ENCODE data around the gene KCTD16.

Gene KCTD16

GRCh38 chr5:144307736-144308135 lies 137.1 kb downstream of the KCTD16 start:
- Mint-ChIP-seq H3K4me1 (ENCODE audit: low read depth) (no peaks in the 10 kb centered on the region), H3K27ac (no peak overlapping the region), H3K36me3 (ENCODE audit: low read depth) (no peaks in the 10 kb centered on the region), H3K4me3 (no peak overlapping the region), H3K9me3 (no peaks in the 10 kb centered on the region), H3K27me3 (ENCODE audit: low read depth) (no peaks in the 10 kb centered on the region)
- no peak for DNase-seq (ENCODE audit: low spot score)

- H3K27me3 Mint-ChIP-seq (ENCODE audit: low read depth) = no peaks in the 10 kb centered on the region
- H3K36me3 Mint-ChIP-seq (ENCODE audit: low read depth) = no peaks in the 10 kb centered on the region
- H3K4me1 Mint-ChIP-seq (ENCODE audit: low read depth) = no peaks in the 10 kb centered on the region
- no peak overlapping the region for H3K4me3 Mint-ChIP-seq
- no peak overlapping the region for H3K27ac Mint-ChIP-seq
- H3K9me3 Mint-ChIP-seq = no peaks in the 10 kb centered on the region
- no peak for DNase-seq (ENCODE audit: low spot score)
These were observed 137.5 kb downstream of the KCTD16 start for GRCh38 chr5:144308174-144308573.

- no peak overlapping the region for H3K4me3 Mint-ChIP-seq
- no peaks in the 10 kb centered on the region for H3K4me1 Mint-ChIP-seq (ENCODE audit: low read depth)
- no peak overlapping the region for H3K27ac Mint-ChIP-seq
- H3K27me3 Mint-ChIP-seq (ENCODE audit: low read depth) = no peaks in the 10 kb centered on the region
- H3K9me3 Mint-ChIP-seq = no peaks in the 10 kb centered on the region
- DNase-seq (ENCODE audit: low spot score) = no peak
- no peaks in the 10 kb centered on the region for H3K36me3 Mint-ChIP-seq (ENCODE audit: low read depth)
These were observed 138.4 kb downstream of the KCTD16 start for GRCh38 chr5:144308906-144309670.

GRCh38 chr5:144310621-144311020 lies 139.9 kb downstream of the KCTD16 start:
- no peaks in the 10 kb centered on the region for H3K4me1 Mint-ChIP-seq (ENCODE audit: low read depth)
- H3K9me3 Mint-ChIP-seq = no peaks in the 10 kb centered on the region
- no peaks in the 10 kb centered on the region for H3K36me3 Mint-ChIP-seq (ENCODE audit: low read depth)
- no peaks in the 10 kb centered on the region for H3K27me3 Mint-ChIP-seq (ENCODE audit: low read depth)
- DNase-seq (ENCODE audit: low spot score) = no peak
- no peak overlapping the region for H3K27ac Mint-ChIP-seq
- H3K4me3 Mint-ChIP-seq = no peak overlapping the region

GRCh38 chr5:144313147-144313726 lies 142.6 kb downstream of the KCTD16 start:
- Mint-ChIP-seq H3K9me3 (no peaks in the 10 kb centered on the region), H3K4me1 (ENCODE audit: low read depth) (no peaks in the 10 kb centered on the region), H3K27me3 (ENCODE audit: low read depth) (no peaks in the 10 kb centered on the region), H3K27ac (no peak overlapping the region), H3K4me3 (no peak overlapping the region), H3K36me3 (ENCODE audit: low read depth) (no peaks in the 10 kb centered on the region)
- DNase-seq (ENCODE audit: low spot score) = no peak

- Mint-ChIP-seq H3K36me3 (ENCODE audit: low read depth) (no peaks in the 10 kb centered on the region), H3K27ac (no peak overlapping the region), H3K4me1 (ENCODE audit: low read depth) (no peaks in the 10 kb centered on the region), H3K4me3 (no peak overlapping the region), H3K27me3 (ENCODE audit: low read depth) (no peaks in the 10 kb centered on the region), H3K9me3 (no peaks in the 10 kb centered on the region)
- no peak for DNase-seq (ENCODE audit: low spot score)
These were observed 144.4 kb downstream of the KCTD16 start for GRCh38 chr5:144315026-144315425.

- no peak overlapping the region for H3K27ac Mint-ChIP-seq
- H3K9me3 Mint-ChIP-seq = no peaks in the 10 kb centered on the region
- no peaks in the 10 kb centered on the region for H3K27me3 Mint-ChIP-seq (ENCODE audit: low read depth)
- H3K4me1 Mint-ChIP-seq (ENCODE audit: low read depth) = no peaks in the 10 kb centered on the region
- no peak overlapping the region for H3K4me3 Mint-ChIP-seq
- H3K36me3 Mint-ChIP-seq (ENCODE audit: low read depth) = no peaks in the 10 kb centered on the region
- no peak for DNase-seq (ENCODE audit: low spot score)
These were observed 145.4 kb downstream of the KCTD16 start for GRCh38 chr5:144315994-144316634.

GRCh38 chr5:144318011-144318410 lies 147.3 kb downstream of the KCTD16 start:
- no peak overlapping the region for H3K4me3 Mint-ChIP-seq
- H3K27ac Mint-ChIP-seq = no peak overlapping the region
- no peaks in the 10 kb centered on the region for H3K9me3 Mint-ChIP-seq
- H3K36me3 Mint-ChIP-seq (ENCODE audit: low read depth) = no peaks in the 10 kb centered on the region
- no peak for DNase-seq (ENCODE audit: low spot score)
- no peaks in the 10 kb centered on the region for H3K4me1 Mint-ChIP-seq (ENCODE audit: low read depth)
- no peaks in the 10 kb centered on the region for H3K27me3 Mint-ChIP-seq (ENCODE audit: low read depth)

GRCh38 chr5:144318460-144318859 lies 147.8 kb downstream of the KCTD16 start:
- Mint-ChIP-seq H3K9me3 (no peaks in the 10 kb centered on the region), H3K4me3 (no peak overlapping the region), H3K4me1 (ENCODE audit: low read depth) (no peaks in the 10 kb centered on the region), H3K27ac (no peak overlapping the region), H3K27me3 (ENCODE audit: low read depth) (no peaks in the 10 kb centered on the region), H3K36me3 (ENCODE audit: low read depth) (no peaks in the 10 kb centered on the region)
- no peak for DNase-seq (ENCODE audit: low spot score)

- Mint-ChIP-seq H3K4me1 (ENCODE audit: low read depth) (no peaks in the 10 kb centered on the region), H3K36me3 (ENCODE audit: low read depth) (no peaks in the 10 kb centered on the region), H3K27me3 (ENCODE audit: low read depth) (no peaks in the 10 kb centered on the region), H3K9me3 (no peaks in the 10 kb centered on the region), H3K4me3 (no peak overlapping the region), H3K27ac (no peak overlapping the region)
- no peak for DNase-seq (ENCODE audit: low spot score)
These were observed 152.5 kb downstream of the KCTD16 start for GRCh38 chr5:144323181-144323580.

- H3K27ac Mint-ChIP-seq = no peak overlapping the region
- no peak overlapping the region for H3K4me3 Mint-ChIP-seq
- H3K4me1 Mint-ChIP-seq (ENCODE audit: low read depth) = no peaks in the 10 kb centered on the region
- H3K9me3 Mint-ChIP-seq = no peaks in the 10 kb centered on the region
- no peaks in the 10 kb centered on the region for H3K36me3 Mint-ChIP-seq (ENCODE audit: low read depth)
- no peaks in the 10 kb centered on the region for H3K27me3 Mint-ChIP-seq (ENCODE audit: low read depth)
- no peak for DNase-seq (ENCODE audit: low spot score)
These were observed 154.9 kb downstream of the KCTD16 start for GRCh38 chr5:144325532-144325931.

GRCh38 chr5:144328494-144328893 lies 157.8 kb downstream of the KCTD16 start:
- H3K9me3 Mint-ChIP-seq = no peaks in the 10 kb centered on the region
- no peaks in the 10 kb centered on the region for H3K36me3 Mint-ChIP-seq (ENCODE audit: low read depth)
- H3K4me1 Mint-ChIP-seq (ENCODE audit: low read depth) = no peaks in the 10 kb centered on the region
- H3K27me3 Mint-ChIP-seq (ENCODE audit: low read depth) = no peaks in the 10 kb centered on the region
- no peak overlapping the region for H3K27ac Mint-ChIP-seq
- no peak overlapping the region for H3K4me3 Mint-ChIP-seq
- no peak for DNase-seq (ENCODE audit: low spot score)

GRCh38 chr5:144328980-144329379 lies 158.3 kb downstream of the KCTD16 start:
- H3K27ac Mint-ChIP-seq = no peak overlapping the region
- no peak for DNase-seq (ENCODE audit: low spot score)
- H3K27me3 Mint-ChIP-seq (ENCODE audit: low read depth) = no peaks in the 10 kb centered on the region
- H3K36me3 Mint-ChIP-seq (ENCODE audit: low read depth) = no peaks in the 10 kb centered on the region
- H3K4me3 Mint-ChIP-seq = no peak overlapping the region
- no peaks in the 10 kb centered on the region for H3K9me3 Mint-ChIP-seq
- no peaks in the 10 kb centered on the region for H3K4me1 Mint-ChIP-seq (ENCODE audit: low read depth)

- Mint-ChIP-seq H3K4me1 (ENCODE audit: low read depth) (no peaks in the 10 kb centered on the region), H3K27me3 (ENCODE audit: low read depth) (no peaks in the 10 kb centered on the region), H3K27ac (no peak overlapping the region), H3K4me3 (no peak overlapping the region), H3K36me3 (ENCODE audit: low read depth) (no peaks in the 10 kb centered on the region), H3K9me3 (no peaks in the 10 kb centered on the region)
- no peak for DNase-seq (ENCODE audit: low spot score)
These were observed 159.0 kb downstream of the KCTD16 start for GRCh38 chr5:144329681-144330080.
